Measurements from ENCODE around the gene COL19A1. TPM values are rescaled to one million over a fixed set of nuclear protein-coding genes. Genes with fewer than 3 reads are reported as not detected.

The COL19A1 gene
- total RNA-seq, 1 experiment from 2014 or later: not detected

DNA sequence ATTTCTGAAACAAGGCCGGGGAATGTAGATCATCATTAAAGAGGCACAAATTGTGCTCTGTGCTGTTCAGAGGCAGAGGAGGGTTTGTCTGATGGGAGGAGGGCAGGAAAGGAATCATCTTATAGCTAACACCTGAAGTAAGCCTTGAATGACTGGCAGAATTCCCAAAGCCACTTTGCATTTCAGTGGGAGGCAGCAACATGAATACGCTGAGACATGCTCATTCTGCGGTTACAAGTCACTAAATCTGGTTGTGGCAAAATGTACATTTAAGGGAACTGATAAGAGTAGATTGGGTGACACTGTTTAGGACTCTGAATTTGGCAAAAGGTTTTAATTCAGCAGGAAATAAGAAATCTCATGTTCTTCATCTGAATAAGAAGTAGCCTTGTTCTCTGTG is 4.4 kb upstream of the COL19A1 start:
- Histone ChIP-seq H3K4me1 (replicated peaks; ENCODE audit: insufficient read depth) (no peaks in the 10 kb centered on the region), H3K27ac (no peak overlapping the region), H3K9me2 (ENCODE audit: insufficient read depth) (no peaks in the 10 kb centered on the region), H2AFZ (no peak overlapping the region), H3K9me3 (ENCODE audit: insufficient read depth, low read depth) (no peaks in the 10 kb centered on the region), H4K20me1 (ENCODE audit: insufficient read depth) (no peaks in the 10 kb centered on the region), H3K79me2 (ENCODE audit: low read depth) (no peaks in the 10 kb centered on the region), H3F3A (ENCODE audit: insufficient read depth, low read depth) (no peaks in the 10 kb centered on the region), H3K27me3 (ENCODE audit: insufficient read depth, low read depth) (peaks cover 11% of the 10 kb centered on the region; the same call in 1 of the 2 replicates), H3K4me3 (no peak overlapping the region), H3K36me3 (ENCODE audit: low read depth) (no peaks in the 10 kb centered on the region), H3K4me2 (no peak overlapping the region)
- no TSS peak for BruUV-seq (replicated peaks)
- no peak for DNase-seq
- intact Hi-C loops (cut with micrococcal nuclease; ENCODE audit: unreplicated experiment): no loop called here
- POLR2A ChIA-PET (ENCODE audit: unreplicated experiment): no interaction called here
- TF ChIP-seq, protein P1, sequence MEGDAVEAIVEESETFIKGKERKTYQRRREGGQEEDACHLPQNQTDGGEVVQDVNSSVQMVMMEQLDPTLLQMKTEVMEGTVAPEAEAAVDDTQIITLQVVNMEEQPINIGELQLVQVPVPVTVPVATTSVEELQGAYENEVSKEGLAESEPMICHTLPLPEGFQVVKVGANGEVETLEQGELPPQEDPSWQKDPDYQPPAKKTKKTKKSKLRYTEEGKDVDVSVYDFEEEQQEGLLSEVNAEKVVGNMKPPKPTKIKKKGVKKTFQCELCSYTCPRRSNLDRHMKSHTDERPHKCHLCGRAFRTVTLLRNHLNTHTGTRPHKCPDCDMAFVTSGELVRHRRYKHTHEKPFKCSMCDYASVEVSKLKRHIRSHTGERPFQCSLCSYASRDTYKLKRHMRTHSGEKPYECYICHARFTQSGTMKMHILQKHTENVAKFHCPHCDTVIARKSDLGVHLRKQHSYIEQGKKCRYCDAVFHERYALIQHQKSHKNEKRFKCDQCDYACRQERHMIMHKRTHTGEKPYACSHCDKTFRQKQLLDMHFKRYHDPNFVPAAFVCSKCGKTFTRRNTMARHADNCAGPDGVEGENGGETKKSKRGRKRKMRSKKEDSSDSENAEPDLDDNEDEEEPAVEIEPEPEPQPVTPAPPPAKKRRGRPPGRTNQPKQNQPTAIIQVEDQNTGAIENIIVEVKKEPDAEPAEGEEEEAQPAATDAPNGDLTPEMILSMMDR (conservative IDR thresholded peaks at IDR 0.05): no peak
- no peak for TF ChIP-seq EZH2 (IDR thresholded peaks at IDR 0.05; ENCODE audit: low read depth)
- CTCF ChIA-PET: no interaction called here

DNA sequence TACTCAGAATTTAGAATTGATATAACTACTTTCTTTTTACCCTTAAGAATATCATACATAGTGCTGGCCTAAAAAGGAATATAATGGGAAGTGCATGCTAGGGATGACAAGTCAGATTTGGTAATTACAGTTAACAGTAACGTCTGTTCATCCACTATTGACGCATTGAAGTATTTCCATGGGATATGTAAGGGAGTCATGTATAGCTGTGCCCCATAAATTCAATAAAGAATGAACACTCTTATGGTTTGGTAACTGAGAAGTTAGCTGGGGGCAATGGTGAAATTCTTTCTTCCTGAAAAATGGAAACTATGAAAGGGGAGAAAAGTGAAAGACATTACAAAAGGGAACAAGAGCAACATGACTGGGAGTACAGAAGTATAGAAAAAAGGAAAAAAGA is 2.6 kb upstream of the COL19A1 start:
- POLR2A ChIA-PET (ENCODE audit: unreplicated experiment): no interaction called here

DNA sequence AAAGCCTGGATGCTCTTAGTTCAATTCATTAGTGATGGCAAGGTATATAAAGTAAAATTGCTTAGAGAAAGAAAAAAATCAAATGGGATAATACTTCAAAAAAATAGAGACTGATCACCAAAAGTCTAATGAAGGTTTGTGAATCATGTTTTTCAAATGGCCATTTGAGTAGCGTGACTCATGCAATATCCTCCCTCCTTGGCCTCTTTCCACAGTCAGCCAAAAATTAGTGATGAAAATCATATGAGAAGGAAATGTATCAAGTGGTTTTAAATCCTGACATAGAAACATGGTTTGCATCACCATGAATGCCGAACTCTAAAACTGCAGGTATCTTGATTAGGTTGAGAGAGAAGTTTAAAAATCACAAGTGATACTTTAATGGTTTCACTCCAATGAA is 1.2 kb upstream of the COL19A1 start:
- no peaks in the 10 kb centered on the region for H3K9me2 ChIP-seq (ENCODE audit: insufficient read depth)
- DNase-seq: no peak
- H3K36me3 ChIP-seq (ENCODE audit: low read depth): no peaks in the 10 kb centered on the region
- no peak overlapping the region for H2AFZ ChIP-seq
- TF ChIP-seq EZH2 (IDR thresholded peaks at IDR 0.05; ENCODE audit: low read depth): no peak
- TF ChIP-seq, protein P1 (conservative IDR thresholded peaks at IDR 0.05): no peak
- no peaks in the 10 kb centered on the region for H4K20me1 ChIP-seq (ENCODE audit: insufficient read depth)
- H3K4me1 ChIP-seq (replicated peaks; ENCODE audit: insufficient read depth): no peaks in the 10 kb centered on the region
- no peak overlapping the region for H3K27ac ChIP-seq
- H3K27me3 ChIP-seq (ENCODE audit: insufficient read depth, low read depth): peaks cover 31% of the 10 kb centered on the region
- CTCF ChIA-PET: no interaction called here
- no peak overlapping the region for H3K4me3 ChIP-seq
- no TSS peak for BruUV-seq (replicated peaks)
- intact Hi-C loops (cut with micrococcal nuclease; ENCODE audit: unreplicated experiment): no loop called here
- POLR2A ChIA-PET (ENCODE audit: unreplicated experiment): no interaction called here
- H3K9me3 ChIP-seq (ENCODE audit: insufficient read depth, low read depth): no peaks in the 10 kb centered on the region
- no peaks in the 10 kb centered on the region for H3K79me2 ChIP-seq (ENCODE audit: low read depth)
- no peaks in the 10 kb centered on the region for H3F3A ChIP-seq (ENCODE audit: insufficient read depth, low read depth)
- no peak overlapping the region for H3K4me2 ChIP-seq

More for the DNA sequence above, 2.6 kb upstream of the COL19A1 start:
- Histone ChIP-seq H3K4me3 (no peak overlapping the region), H4K20me1 (ENCODE audit: insufficient read depth) (no peaks in the 10 kb centered on the region), H2AFZ (no peak overlapping the region), H3K9me3 (ENCODE audit: insufficient read depth, low read depth) (no peaks in the 10 kb centered on the region), H3F3A (ENCODE audit: insufficient read depth, low read depth) (no peaks in the 10 kb centered on the region), H3K27ac (no peak overlapping the region), H3K36me3 (ENCODE audit: low read depth) (no peaks in the 10 kb centered on the region), H3K4me1 (replicated peaks; ENCODE audit: insufficient read depth) (no peaks in the 10 kb centered on the region), H3K79me2 (ENCODE audit: low read depth) (no peaks in the 10 kb centered on the region), H3K27me3 (ENCODE audit: insufficient read depth, low read depth) (peaks cover 29% of the 10 kb centered on the region), H3K9me2 (ENCODE audit: insufficient read depth) (no peaks in the 10 kb centered on the region), H3K4me2 (no peak overlapping the region)
- TF ChIP-seq EZH2 (IDR thresholded peaks at IDR 0.05; ENCODE audit: low read depth): no peak
- TF ChIP-seq, protein P1 (conservative IDR thresholded peaks at IDR 0.05): no peak
- no peak for DNase-seq
- no TSS peak for BruUV-seq (replicated peaks)
- CTCF ChIA-PET: no interaction called here
- intact Hi-C loops (cut with micrococcal nuclease; ENCODE audit: unreplicated experiment): no loop called here

All from PC-9 (cell line).